Ovary (tissue), 3 donors: Measurements from ENCODE around the gene GPRASP3.

Experiments
- CTCF ChIP-seq, 3 donors: fragments of 450-650 bp in 2 of 3; fragments of 200-600 bp in 1 of 3; IDR thresholded peaks; one replicate each; pipeline versions ENCODE4 v1.5.1 to v1.8.0; 2016 to 2022; ENCODE audit warnings: antibody characterized with exemption in 3 of 3, mild to moderate bottlenecking in 1 of 3
- POLR2A ChIP-seq: fragments of 450-650 bp; IDR thresholded peaks from one replicate; pipeline ENCODE4 v1.6.1; 2017; ENCODE audit warnings: antibody characterized with exemption, mild to moderate bottlenecking, moderate library complexity
- donor health status: DM: no; HTN: no; CAD: no.

DNA sequence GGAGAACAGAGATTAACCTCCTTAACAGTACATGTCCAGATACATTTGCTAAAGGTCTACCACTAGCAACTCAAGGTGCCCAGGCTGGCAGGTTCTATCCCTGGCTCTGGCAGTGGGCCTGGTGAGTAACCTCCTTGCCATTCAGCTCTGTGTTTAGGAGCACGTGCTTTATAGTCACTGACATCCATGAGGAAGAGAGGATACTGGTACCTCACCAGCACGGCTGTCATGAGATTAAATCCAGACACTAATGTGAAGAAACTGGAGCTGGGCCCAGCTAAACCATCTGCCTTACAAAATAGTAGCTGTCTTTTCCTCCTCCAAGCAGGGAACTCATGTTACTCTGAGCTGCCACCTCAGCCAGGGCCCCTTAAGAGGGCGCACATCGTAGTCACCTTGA is 45.3 kb downstream of the GPRASP3 start:
- TF ChIP-seq CTCF (IDR thresholded peaks at IDR 0.05) (no peak), POLR2A (no peak)
